ENCODE data around the gene ZHX3.

DNA sequence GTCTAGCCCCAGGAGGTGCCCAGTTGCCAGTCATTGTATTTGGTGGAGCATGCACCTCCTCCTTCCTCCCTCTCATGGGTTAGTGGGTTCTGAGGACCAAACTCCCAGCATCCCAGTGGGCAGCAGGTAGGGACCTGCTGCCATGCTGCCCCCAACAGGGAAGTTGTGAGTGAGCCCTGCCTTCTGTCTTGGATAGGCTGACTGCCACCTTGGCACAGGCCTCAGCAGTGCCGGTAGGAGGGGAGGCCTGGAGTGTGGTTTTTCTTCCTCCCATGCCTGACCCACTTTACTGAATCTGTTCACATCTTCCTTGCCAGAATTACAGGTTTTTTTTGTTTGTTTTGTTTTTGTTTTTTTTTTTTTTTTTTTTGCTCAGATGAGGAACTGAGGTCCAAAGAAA is 155.6 kb downstream of the ZHX3 start:
- TF ChIP-seq, protein P1, sequence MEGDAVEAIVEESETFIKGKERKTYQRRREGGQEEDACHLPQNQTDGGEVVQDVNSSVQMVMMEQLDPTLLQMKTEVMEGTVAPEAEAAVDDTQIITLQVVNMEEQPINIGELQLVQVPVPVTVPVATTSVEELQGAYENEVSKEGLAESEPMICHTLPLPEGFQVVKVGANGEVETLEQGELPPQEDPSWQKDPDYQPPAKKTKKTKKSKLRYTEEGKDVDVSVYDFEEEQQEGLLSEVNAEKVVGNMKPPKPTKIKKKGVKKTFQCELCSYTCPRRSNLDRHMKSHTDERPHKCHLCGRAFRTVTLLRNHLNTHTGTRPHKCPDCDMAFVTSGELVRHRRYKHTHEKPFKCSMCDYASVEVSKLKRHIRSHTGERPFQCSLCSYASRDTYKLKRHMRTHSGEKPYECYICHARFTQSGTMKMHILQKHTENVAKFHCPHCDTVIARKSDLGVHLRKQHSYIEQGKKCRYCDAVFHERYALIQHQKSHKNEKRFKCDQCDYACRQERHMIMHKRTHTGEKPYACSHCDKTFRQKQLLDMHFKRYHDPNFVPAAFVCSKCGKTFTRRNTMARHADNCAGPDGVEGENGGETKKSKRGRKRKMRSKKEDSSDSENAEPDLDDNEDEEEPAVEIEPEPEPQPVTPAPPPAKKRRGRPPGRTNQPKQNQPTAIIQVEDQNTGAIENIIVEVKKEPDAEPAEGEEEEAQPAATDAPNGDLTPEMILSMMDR (IDR thresholded peaks at IDR 0.05 in 8 of 11, conservative IDR thresholded peaks at IDR 0.05 in 3 of 11): no peak
- TF ChIP-seq POLR2AphosphoS5 (IDR thresholded peaks at IDR 0.05) (no peak), POLR2A (IDR thresholded peaks at IDR 0.05) (no peak)

Data from spleen (tissue), 7 donors.